Fibroblast of villous mesenchyme (primary cell): ENCODE data around the gene IFT57. TPM values are rescaled to one million over a fixed set of nuclear protein-coding genes. Genes with fewer than 3 reads are reported as not detected.

Experiments
- DNase-seq: peaks from one replicate; pipeline ENCODE4 v3.0.0-alpha.2; 2010; ENCODE audit warnings: low read depth
- H3K4me3 ChIP-seq: 2 replicates; pipeline ENCODE4 v1.5.1; 2011; ENCODE audit warnings: low read depth, mild to moderate bottlenecking, low read length
- total RNA-seq: library from RNA; depleted of rRNA; stranded (reverse); fragments of >200 nt; gene quantifications from 2 replicates; pipeline ENCODE4 v1.2.3, GENCODE V29; 2012
- TF ChIP-seq, protein P1 (sequence below): IDR thresholded peaks from 2 replicates; pipeline ENCODE4 v1.5.1; 2012; ENCODE audit warnings: low read depth, mild to moderate bottlenecking, low read length; ENCODE audit not compliant: insufficient read depth

IFT57 gene
- total RNA-seq, 1 donor = 81.2 TPM

- TF ChIP-seq, protein P1, sequence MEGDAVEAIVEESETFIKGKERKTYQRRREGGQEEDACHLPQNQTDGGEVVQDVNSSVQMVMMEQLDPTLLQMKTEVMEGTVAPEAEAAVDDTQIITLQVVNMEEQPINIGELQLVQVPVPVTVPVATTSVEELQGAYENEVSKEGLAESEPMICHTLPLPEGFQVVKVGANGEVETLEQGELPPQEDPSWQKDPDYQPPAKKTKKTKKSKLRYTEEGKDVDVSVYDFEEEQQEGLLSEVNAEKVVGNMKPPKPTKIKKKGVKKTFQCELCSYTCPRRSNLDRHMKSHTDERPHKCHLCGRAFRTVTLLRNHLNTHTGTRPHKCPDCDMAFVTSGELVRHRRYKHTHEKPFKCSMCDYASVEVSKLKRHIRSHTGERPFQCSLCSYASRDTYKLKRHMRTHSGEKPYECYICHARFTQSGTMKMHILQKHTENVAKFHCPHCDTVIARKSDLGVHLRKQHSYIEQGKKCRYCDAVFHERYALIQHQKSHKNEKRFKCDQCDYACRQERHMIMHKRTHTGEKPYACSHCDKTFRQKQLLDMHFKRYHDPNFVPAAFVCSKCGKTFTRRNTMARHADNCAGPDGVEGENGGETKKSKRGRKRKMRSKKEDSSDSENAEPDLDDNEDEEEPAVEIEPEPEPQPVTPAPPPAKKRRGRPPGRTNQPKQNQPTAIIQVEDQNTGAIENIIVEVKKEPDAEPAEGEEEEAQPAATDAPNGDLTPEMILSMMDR = no peak
- H3K4me3 ChIP-seq = no peak overlapping the region
- DNase-seq = peak; percentile 78
Observed at GRCh38 chr3:108185536-108185935, 36.7 kb downstream of the IFT57 start.

GRCh38 chr3:108184824-108185223 lies 37.4 kb downstream of the IFT57 start:
- DNase-seq = no peak
- TF ChIP-seq, protein P1 = no peak
- H3K4me3 ChIP-seq = no peak overlapping the region

DNA sequence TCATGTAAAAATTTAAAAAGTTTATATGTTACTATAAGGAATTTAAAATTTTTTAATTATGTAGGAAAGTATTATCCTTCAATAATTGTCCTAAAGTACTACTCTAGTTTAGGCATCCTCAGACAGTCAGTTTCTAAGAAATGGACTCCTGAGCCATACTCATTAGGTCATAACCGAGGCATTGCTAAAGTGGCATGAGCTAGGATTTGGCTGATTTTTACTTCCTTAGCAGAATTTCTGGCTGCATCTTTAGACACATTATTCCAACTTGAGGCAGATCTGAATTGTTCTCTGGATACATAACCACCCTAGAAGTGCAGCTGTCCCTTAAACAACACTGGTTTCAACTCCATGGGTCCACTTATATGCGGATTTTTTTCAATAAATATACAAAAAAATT lies 38.3 kb downstream of the IFT57 start:
- TF ChIP-seq, protein P1 = no peak
- DNase-seq = no peak
- no peak overlapping the region for H3K4me3 ChIP-seq

GRCh38 chr3:108183181-108183580 lies 39.0 kb downstream of the IFT57 start:
- TF ChIP-seq, protein P1 = no peak
- H3K4me3 ChIP-seq = no peak overlapping the region
- DNase-seq = no peak

GRCh38 chr3:108182339-108182738 lies 39.9 kb downstream of the IFT57 start:
- no peak for DNase-seq
- no peak overlapping the region for H3K4me3 ChIP-seq

DNA sequence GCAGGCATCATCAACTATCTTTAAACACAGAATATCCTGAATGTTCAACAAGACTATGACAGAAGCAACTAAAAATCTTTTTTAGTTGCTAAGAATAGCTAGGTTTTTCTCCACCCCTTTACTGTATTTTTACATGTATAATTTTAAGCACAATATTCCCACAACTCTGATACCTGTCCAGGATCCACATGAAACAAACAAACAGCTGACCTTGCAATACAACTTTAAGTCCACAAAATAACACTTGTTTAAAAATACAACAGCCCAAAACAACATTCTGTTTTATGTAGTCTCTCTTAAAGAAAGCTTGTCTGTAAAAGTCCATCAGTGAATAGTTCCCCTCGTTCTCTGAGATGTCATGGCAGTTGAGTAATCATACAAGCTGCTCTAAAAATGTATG lies 41.1 kb downstream of the IFT57 start:
- TF ChIP-seq, protein P1 = no peak
- no peak overlapping the region for H3K4me3 ChIP-seq
- no peak for DNase-seq

More at GRCh38 chr3:108182339-108182738, 39.9 kb downstream of the IFT57 start:
- TF ChIP-seq, protein P1 = no peak

DNA sequence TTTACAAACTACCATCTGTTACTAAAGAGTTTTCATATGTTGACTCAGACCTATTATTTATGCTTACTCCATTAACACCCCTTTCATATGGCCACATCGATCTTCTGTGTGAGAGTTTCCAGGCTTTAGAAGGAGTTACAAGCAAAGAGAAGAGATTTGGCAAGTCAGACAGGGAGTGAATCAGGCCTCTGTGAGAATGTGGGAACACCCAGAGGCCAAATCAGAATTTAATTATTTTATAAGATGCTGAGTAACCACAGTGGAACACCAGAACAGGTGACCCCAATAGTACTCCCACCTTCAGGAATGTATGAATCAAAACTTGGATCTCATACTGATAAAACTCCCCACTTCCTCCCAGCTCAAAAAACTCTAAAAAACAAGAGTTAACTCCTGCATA lies 42.0 kb downstream of the IFT57 start:
- peak; percentile 35 for DNase-seq
- H3K4me3 ChIP-seq = no peak overlapping the region
- TF ChIP-seq, protein P1 = no peak
